ENCODE results near the gene TRIB2.

DNA sequence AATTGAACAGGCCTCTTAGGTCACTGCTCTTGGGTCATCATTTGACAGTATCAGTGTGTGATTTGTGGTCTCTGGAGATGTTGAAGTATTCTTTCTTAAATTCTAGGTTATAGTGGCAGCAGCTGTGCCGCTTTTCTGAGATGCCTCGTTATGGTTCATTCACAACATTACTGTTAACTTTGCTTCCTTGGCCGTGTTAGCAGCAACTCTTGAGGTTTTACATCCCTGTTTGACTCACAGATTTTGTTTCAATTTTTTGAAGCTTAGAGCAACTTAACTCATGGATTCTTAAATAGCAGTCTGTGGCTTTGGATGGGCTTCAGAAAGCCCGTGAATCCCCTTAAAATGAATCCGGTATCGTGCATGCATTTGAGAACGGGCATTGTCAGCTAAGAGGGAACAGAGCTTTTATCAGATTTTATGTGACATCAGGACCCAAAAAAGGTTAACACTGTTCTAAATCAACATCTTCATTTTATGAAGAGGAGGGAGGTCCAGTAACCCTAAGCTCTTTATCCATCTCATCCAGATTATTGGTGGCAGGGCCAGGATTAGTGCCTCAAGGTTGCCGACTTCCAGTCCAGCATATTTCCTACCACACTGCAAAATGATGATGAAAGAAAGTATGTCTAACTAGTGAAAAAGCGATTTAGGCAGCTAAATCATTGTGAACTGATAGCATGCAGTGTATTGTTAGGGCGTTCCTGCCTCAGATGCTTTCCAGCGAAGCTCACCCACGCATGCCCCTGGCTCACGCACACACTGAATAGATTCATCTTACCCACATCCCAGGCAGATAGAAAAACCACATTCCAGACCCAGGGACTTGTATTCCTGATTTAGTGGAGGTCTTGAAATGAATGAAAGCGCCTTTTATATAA is 5.1 kb downstream of the TRIB2 start:
- TF ChIP-seq, protein P1, sequence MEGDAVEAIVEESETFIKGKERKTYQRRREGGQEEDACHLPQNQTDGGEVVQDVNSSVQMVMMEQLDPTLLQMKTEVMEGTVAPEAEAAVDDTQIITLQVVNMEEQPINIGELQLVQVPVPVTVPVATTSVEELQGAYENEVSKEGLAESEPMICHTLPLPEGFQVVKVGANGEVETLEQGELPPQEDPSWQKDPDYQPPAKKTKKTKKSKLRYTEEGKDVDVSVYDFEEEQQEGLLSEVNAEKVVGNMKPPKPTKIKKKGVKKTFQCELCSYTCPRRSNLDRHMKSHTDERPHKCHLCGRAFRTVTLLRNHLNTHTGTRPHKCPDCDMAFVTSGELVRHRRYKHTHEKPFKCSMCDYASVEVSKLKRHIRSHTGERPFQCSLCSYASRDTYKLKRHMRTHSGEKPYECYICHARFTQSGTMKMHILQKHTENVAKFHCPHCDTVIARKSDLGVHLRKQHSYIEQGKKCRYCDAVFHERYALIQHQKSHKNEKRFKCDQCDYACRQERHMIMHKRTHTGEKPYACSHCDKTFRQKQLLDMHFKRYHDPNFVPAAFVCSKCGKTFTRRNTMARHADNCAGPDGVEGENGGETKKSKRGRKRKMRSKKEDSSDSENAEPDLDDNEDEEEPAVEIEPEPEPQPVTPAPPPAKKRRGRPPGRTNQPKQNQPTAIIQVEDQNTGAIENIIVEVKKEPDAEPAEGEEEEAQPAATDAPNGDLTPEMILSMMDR (IDR thresholded peaks at IDR 0.05) = no peak
- no peak for TF ChIP-seq EP300 (IDR thresholded peaks at IDR 0.05)
- TF ChIP-seq POLR2A (IDR thresholded peaks at IDR 0.05) = no peak
- TF ChIP-seq POLR2AphosphoS5 (IDR thresholded peaks at IDR 0.05) = no peak
